ENCODE results near the gene RBKS. TPM values are rescaled to one million over a fixed set of nuclear protein-coding genes. Genes with fewer than 3 reads are reported as not detected.
"Not testable (repeated sequence)": the region's sequence is repeated elsewhere in the genome, so short reads cannot be mapped to it uniquely, and the experiment has no call there.

Gene RBKS
- total RNA-seq, 3 donors from 2014 or later, result 0.79 to 1.6 (median 1.2) TPM

DNA sequence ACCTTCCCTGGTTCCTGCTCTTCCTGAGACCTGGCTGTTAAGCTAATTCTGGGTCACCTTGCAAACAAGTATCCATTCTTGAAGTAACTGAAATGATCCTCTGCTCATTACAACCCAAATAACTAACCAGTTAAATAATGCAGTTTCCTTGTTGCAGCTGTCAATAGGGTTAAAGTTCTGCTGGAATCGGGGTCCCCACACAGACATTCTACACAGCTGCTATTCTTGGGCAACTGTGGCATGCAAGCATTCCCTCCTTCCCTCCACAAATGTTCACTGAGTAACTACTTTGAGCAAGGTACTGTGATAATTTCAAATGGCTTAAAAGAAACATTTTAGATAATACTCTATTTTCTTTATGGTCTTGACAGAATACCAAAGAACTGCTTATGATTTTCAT, 17.1 kb downstream of the RBKS start:
- DNase-seq (no peak), ATAC-seq (no peak)
- Mint-ChIP-seq H3K4me3 (no peak overlapping the region), H3K4me1 (ENCODE audit: low read depth) (no peaks in the 10 kb centered on the region), H3K36me3 (ENCODE audit: insufficient read depth) (peaks cover 4% of the 10 kb centered on the region), H3K27me3 (ENCODE audit: low read depth) (no peaks in the 10 kb centered on the region), H3K9me3 (peaks cover 5% of the 10 kb centered on the region)

DNA sequence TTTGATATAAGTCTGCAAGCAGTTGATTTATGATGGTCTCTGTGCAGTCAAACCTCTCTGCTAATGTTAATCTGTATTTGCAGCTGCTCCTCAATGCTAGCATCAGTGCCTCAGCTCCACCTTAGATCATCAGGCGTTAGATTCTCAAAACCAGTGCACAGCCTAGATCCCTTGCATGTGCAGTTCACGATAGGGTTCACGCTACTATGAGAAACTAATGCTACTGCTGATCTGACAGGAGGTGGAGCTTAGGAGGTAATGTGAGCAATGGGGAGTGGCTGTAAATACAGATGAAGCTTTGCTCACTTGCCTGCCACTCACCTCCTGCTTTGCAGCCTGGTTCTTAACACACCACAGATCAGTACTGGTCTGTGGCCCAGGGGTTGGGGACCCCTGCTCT, 18.4 kb downstream of the RBKS start:
- DNase-seq (no peak), ATAC-seq (no peak)
- H3K9me3 Mint-ChIP-seq, result peaks cover 5% of the 10 kb centered on the region
- no peaks in the 10 kb centered on the region for H3K4me1 Mint-ChIP-seq (ENCODE audit: low read depth)
- H3K4me3 Mint-ChIP-seq, result no peak overlapping the region
- peaks cover 4% of the 10 kb centered on the region for H3K36me3 Mint-ChIP-seq (ENCODE audit: insufficient read depth)
- no peaks in the 10 kb centered on the region for H3K27me3 Mint-ChIP-seq (ENCODE audit: low read depth)

DNA sequence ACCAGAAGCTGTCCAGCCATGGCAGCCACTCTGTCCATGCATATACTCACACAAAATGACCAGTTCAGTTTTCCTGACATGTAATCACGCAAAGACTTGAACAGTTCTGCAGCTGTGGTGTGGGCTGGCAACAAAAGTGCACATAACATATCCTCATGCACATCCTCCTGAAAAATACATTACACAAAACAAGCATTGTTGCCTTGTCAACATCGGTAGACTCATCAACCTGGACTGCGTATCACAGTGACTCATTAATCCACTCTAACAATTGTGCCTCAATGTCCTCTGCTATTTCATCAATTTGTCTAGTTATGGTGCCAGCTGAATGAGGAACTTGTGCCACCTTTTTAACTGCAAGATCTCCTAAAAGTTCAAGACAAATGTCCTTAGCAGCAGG, 19.5 kb downstream of the RBKS start:
- ATAC-seq (no peak), DNase-seq (no peak)
- H3K36me3 Mint-ChIP-seq (ENCODE audit: insufficient read depth), result peaks cover 3% of the 10 kb centered on the region
- H3K27me3 Mint-ChIP-seq (ENCODE audit: low read depth), result no peaks in the 10 kb centered on the region
- peaks cover 2% of the 10 kb centered on the region for H3K9me3 Mint-ChIP-seq
- no peaks in the 10 kb centered on the region for H3K4me1 Mint-ChIP-seq (ENCODE audit: low read depth)
- H3K4me3 Mint-ChIP-seq, result no peak overlapping the region

DNA sequence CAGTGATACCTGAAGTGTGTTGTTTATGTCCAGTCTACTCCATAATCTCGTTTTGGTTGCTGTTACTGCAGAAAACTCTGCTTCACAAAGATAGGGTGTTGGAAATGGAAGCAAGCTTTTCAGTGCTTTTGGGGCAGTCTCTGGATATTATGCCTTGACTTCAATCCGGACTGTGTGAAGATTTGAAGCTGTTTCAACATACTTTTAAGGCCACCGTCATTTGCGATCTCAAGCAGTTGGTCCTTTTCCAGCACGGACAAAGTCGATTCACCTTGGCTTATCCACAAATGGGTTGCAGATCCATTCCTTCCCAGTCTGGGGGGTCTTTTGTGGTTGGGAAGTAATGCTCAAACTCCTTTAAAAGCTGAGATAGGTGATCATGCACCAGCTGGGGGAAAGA, 20.4 kb downstream of the RBKS start:
- Mint-ChIP-seq H3K4me1 (ENCODE audit: low read depth) (no peaks in the 10 kb centered on the region), H3K4me3 (no peak overlapping the region), H3K27me3 (ENCODE audit: low read depth) (no peaks in the 10 kb centered on the region), H3K36me3 (ENCODE audit: insufficient read depth) (peaks cover 2% of the 10 kb centered on the region), H3K9me3 (no peaks in the 10 kb centered on the region)
- DNase-seq (no peak), ATAC-seq (no peak)

DNA sequence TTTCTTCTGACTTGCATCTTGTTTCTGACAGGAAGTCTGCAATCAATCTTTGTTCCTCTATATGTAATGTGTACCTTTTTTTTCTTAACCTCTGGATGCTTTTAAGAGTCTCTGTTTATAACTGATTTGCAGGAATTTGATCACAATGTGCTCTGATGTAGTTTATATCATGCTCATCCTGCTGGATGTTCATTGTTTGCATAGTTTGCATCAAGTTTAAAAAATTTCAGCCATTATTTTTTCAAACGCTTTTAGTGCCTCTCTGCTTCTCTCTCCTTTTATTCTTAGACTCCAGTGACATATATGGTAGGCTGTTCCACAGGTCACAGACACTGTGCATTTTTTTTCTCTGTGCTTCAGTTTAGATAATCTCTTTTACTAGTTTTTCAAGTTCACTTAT, 23.9 kb downstream of the RBKS start:
- Mint-ChIP-seq H3K9me3 (no peaks in the 10 kb centered on the region), H3K4me3 (no peak overlapping the region), H3K4me1 (ENCODE audit: low read depth) (peaks cover 2% of the 10 kb centered on the region), H3K27me3 (ENCODE audit: low read depth) (no peaks in the 10 kb centered on the region), H3K36me3 (ENCODE audit: insufficient read depth) (peaks cover 2% of the 10 kb centered on the region)
- DNase-seq (no peak), ATAC-seq (no peak)

DNA sequence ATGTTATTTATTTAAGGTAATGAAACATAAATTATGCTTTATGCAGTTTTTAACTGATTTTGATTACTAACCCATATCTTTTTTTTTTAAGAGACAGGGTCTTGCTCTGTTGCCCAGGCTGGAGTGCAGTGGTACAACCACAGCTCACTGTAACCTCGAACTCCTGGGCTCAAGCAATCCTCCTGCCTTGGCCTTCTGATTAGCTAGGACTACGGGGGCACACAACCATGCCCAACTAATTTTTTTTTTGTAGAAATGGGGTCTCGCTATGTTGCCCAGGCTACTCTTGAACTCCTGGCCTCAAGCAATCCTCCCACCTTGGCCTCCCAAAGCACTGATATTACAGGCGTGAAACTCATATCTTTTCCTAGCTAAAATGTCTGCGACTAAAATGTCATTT, 26.2 kb downstream of the RBKS start:
- DNase-seq; H3K27me3 Mint-ChIP-seq (ENCODE audit: low read depth); H3K9me3 Mint-ChIP-seq; H3K36me3 Mint-ChIP-seq (ENCODE audit: insufficient read depth); ATAC-seq; H3K4me3 Mint-ChIP-seq: not testable (repeated sequence)
- H3K4me1 Mint-ChIP-seq (ENCODE audit: low read depth), result peaks cover 13% of the 10 kb centered on the region

DNA sequence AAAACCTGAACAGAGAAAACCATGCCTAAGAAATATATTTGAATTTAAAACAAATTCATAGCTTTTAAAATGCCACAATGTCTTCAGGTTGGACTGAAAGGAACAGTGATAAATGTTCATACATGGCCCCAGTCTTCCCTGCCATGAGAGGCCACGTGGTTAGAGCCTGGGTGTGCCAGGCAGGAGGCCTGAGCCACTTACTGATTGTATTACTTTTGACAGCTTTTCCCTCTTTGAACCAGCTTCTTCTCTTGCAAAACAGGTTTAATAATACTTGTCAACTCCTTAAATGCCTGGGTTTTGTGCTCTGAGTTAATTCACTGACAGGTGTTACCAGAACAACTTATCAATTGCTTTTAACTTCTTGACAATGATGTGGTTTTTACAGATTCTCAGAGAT, 27.0 kb downstream of the RBKS start:
- no peak for ATAC-seq
- DNase-seq, result no peak
- Mint-ChIP-seq H3K9me3 (no peaks in the 10 kb centered on the region), H3K27me3 (ENCODE audit: low read depth) (no peaks in the 10 kb centered on the region), H3K4me3 (no peak overlapping the region), H3K36me3 (ENCODE audit: insufficient read depth) (peaks cover 3% of the 10 kb centered on the region), H3K4me1 (ENCODE audit: low read depth) (peaks cover 15% of the 10 kb centered on the region)

DNA sequence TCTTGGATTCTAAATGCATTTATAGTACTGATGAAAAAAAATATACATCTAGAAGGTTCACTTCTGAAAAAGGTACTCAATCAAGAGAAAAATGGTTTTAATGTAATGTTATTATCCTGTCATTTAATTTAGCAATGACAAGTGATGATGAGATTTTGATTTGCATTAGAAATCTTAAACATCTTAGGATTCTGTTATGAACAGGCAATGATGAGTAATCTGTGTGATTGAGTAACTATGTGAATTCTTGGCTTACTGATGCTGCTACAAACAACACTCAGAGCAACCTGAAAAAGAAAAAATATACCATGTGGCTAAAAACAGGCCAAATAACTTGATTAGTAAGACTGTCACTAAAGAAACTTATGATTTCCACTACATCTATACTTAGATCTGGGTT, 30.1 kb downstream of the RBKS start:
- H3K9me3 Mint-ChIP-seq, result peaks cover 3% of the 10 kb centered on the region
- DNase-seq (no peak), ATAC-seq (peak; percentile 76 to 80)
- peaks cover 9% of the 10 kb centered on the region for H3K36me3 Mint-ChIP-seq (ENCODE audit: insufficient read depth)
- peaks cover 31% of the 10 kb centered on the region for H3K4me1 Mint-ChIP-seq (ENCODE audit: low read depth)
- H3K27me3 Mint-ChIP-seq (ENCODE audit: low read depth), result no peaks in the 10 kb centered on the region
- H3K4me3 Mint-ChIP-seq, result no peak overlapping the region

DNA sequence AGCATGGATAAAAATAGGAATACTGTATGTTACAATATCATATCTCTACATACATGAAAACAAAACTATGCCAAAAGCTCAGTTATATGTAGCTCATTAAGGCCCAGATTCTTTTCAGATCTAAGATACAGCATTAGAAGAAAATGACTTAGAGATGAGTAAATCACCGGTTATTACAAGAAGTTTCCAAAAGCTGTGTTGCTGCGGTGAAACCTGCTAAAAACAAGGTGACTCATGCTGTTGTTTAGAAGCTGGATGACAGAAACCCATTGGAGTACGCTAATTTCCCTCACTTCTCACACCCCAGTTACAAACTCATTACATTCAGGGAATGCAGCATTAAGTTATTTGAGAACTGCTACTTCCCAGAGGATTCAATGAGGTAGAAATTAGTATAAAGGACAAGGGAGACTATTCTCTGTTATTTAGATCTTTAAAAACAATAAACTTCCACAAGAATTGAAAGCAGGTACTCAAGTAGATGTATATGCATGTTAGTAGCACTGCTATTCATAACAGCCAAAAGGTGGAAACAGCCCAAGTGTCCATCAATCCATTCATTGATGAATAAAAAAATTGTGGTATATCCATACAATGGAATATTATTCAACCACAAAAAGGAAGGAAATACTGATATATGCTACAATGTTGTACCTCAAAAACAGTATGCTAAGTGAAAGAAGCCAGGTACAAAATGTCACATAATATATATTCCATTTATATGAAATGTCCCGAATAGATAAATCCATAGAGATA, 32.6 kb downstream of the RBKS start:
- Mint-ChIP-seq H3K27me3 (ENCODE audit: low read depth) (no peaks in the 10 kb centered on the region), H3K9me3 (peaks cover 3% of the 10 kb centered on the region), H3K4me3 (no peak overlapping the region), H3K36me3 (ENCODE audit: insufficient read depth) (peaks cover 9% of the 10 kb centered on the region), H3K4me1 (ENCODE audit: low read depth) (peaks cover 31% of the 10 kb centered on the region)
- ATAC-seq, result peak; percentile 60 to 70
- no peak for DNase-seq

DNA sequence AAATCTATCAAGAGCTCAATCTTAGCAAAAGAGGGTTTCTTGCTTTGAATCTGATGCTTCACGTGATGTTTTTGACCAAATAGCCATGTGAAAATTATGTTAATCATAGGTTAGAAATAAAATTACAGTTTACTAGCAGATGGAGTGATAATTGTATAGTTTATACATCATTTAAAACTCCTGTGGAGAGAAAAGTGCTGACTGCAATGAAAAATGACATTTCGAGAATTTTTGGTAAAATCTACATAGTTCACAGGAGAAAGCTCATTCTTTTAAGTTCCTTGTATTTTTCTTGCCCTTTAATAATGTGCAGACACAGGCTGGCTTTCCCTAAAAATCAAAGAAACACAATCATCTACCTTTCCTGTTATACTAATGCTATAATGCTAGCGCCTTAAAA, 33.2 kb downstream of the RBKS start:
- DNase-seq, result no peak
- Mint-ChIP-seq H3K9me3 (peaks cover 3% of the 10 kb centered on the region), H3K4me3 (no peak overlapping the region), H3K36me3 (ENCODE audit: insufficient read depth) (peaks cover 9% of the 10 kb centered on the region), H3K27me3 (ENCODE audit: low read depth) (no peaks in the 10 kb centered on the region), H3K4me1 (ENCODE audit: low read depth) (peaks cover 31% of the 10 kb centered on the region)
- ATAC-seq, result no peak

DNA sequence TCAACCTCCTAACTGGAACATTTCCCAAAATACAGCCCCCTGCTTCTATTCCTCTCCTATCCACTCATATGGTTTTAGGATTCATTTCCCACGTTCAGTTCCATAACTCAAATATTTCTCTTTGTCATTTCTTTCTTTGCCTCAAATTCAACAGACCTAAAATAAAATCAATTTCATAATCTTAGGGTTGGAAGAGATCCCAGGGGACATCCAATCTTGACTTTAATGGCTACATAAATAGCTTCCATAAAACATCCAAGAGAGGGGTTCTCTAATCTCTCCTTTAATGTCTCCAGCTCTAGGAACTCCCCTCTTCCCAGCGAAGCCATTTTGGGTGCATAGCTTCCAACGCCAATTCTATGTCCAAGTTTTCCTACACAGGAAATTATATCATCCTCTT, 33.8 kb downstream of the RBKS start:
- peaks cover 3% of the 10 kb centered on the region for H3K9me3 Mint-ChIP-seq

DNA sequence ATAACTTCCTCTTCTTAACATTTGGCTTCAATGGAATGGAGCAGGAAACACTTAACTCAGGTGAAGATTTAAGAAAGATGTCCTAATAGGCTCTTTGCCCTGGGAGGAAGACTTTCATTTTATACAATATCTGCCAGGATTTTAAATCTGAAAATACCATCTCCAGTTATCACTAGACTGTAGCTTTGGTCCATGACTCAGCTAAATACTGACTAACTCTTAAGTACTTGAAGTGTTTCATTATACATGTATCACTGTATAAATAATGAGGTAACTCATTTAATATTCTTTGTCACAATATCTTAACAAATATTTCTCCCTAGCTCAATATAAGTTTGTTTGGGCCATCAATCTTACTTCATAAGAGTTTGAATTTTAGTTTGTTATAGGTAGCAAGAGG, 34.7 kb downstream of the RBKS start:
- H3K27me3 Mint-ChIP-seq (ENCODE audit: low read depth), result no peaks in the 10 kb centered on the region
- peak; percentile 49 to 53 for ATAC-seq
- H3K9me3 Mint-ChIP-seq, result peaks cover 3% of the 10 kb centered on the region
- H3K4me1 Mint-ChIP-seq (ENCODE audit: low read depth), result peaks cover 25% of the 10 kb centered on the region
- no peak overlapping the region for H3K4me3 Mint-ChIP-seq
- DNase-seq, result no peak
- H3K36me3 Mint-ChIP-seq (ENCODE audit: insufficient read depth), result peaks cover 9% of the 10 kb centered on the region

More for the DNA sequence above, 33.8 kb downstream of the RBKS start:
- no peak for DNase-seq
- Mint-ChIP-seq H3K4me1 (ENCODE audit: low read depth) (peaks cover 31% of the 10 kb centered on the region), H3K36me3 (ENCODE audit: insufficient read depth) (peaks cover 9% of the 10 kb centered on the region), H3K27me3 (ENCODE audit: low read depth) (no peaks in the 10 kb centered on the region), H3K4me3 (no peak overlapping the region)
- ATAC-seq, result no peak

DNA sequence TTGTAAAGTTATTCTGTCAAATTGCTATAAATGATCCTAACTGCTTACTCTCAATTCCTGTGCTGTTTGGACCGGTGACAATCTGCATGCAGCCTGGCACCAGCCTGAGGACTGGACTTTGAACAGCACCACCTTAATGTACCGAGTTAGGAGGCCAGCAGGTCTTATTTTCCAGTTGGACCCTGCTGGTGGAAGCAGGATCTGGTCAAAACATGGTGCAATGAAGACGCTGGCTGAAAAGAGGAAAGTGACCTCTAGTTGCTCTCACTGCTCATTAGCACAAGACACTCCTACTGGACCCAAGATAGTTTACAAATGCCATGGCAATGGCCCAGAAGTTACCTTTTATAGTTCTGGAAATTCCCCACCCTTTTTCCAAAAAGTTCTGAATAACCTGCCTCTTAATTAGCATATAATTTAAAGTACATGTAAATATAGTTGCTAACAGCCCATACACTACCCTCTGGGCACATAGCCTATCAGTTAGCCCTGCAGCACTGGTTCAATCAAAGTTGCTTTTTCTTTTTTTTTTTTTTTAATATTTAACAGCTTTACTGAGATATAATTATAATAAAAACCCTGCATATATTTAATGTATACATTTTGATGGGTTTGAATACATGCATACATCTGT, 35.8 kb downstream of the RBKS start:
- peaks cover 18% of the 10 kb centered on the region for H3K4me1 Mint-ChIP-seq (ENCODE audit: low read depth)
- no peaks in the 10 kb centered on the region for H3K27me3 Mint-ChIP-seq (ENCODE audit: low read depth)
- DNase-seq (no peak), ATAC-seq (no peak)
- no peak overlapping the region for H3K4me3 Mint-ChIP-seq
- peaks cover 3% of the 10 kb centered on the region for H3K9me3 Mint-ChIP-seq
- peaks cover 9% of the 10 kb centered on the region for H3K36me3 Mint-ChIP-seq (ENCODE audit: insufficient read depth)

DNA sequence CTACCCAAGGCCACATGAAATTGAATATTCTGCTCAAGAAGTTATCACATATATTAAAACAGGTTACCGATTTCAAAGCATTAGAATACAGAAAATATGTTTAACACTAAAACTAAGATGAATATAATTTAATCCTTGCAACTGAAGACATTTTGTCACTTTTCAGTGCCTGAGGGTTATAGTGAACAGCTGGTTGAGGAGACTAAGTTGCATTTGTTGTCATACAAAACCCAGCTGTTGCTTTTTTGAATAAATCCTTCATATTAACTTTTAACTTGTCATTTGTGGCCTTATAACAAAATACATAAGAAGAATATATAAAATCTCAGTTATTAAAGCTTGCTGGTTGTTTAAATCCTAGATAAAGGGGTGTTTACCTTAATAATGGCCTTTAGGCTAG, 37.5 kb downstream of the RBKS start:
- Mint-ChIP-seq H3K27me3 (ENCODE audit: low read depth) (no peaks in the 10 kb centered on the region), H3K4me3 (no peak overlapping the region), H3K9me3 (peaks cover under 1% of the 10 kb centered on the region), H3K4me1 (ENCODE audit: low read depth) (peaks cover 14% of the 10 kb centered on the region), H3K36me3 (ENCODE audit: insufficient read depth) (peaks cover 3% of the 10 kb centered on the region)
- DNase-seq (no peak), ATAC-seq (no peak)

DNA sequence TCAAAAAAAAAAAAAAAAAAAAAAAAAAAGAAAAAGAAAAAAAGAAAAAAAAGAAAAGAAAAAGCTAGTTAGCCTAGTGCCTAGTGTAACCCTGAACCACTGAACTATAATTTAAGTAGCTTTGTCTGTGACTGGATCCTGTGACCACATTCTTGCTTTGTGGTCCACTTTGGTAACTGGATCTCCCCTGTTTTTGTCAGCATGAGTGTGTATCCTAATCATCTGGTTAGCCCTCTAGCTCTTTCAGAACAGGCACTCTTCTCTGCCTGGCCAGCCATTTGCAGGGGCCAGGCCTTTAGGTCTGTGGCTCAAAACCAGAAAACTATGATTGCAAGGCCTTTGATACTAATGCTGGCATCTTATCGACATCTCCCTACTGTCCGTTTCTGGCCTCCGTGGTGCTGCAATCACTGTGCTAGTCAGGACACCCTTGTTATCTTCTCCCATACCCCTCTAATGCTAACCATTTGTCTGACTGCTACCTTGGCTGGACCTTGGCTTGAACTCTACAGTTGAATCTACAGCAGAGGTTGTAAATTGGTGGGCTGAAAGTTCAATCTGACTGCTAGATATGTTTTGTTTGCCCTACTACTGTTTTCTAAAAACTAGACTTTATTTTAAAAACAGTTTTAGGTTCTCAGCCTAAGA, 40.5 kb downstream of the RBKS start:
- no peak overlapping the region for H3K4me3 Mint-ChIP-seq
- ATAC-seq (no peak), DNase-seq (no peak)
- H3K4me1 Mint-ChIP-seq (ENCODE audit: low read depth), result no peaks in the 10 kb centered on the region
- no peaks in the 10 kb centered on the region for H3K36me3 Mint-ChIP-seq (ENCODE audit: insufficient read depth)
- no peaks in the 10 kb centered on the region for H3K27me3 Mint-ChIP-seq (ENCODE audit: low read depth)
- no peaks in the 10 kb centered on the region for H3K9me3 Mint-ChIP-seq

Data from activated T-cell treated with anti-CD3 and anti-CD28 coated beads, Interleukin-2, amount 50 U/mL, for 4 hours (primary cell).